ENCODE results near the gene ACSF3. TPM values are rescaled to one million over a fixed set of nuclear protein-coding genes. Genes with fewer than 3 reads are reported as not detected.

Gene ACSF3
- total RNA-seq, 1 donor from 2014 or later = 14.5 TPM

DNA sequence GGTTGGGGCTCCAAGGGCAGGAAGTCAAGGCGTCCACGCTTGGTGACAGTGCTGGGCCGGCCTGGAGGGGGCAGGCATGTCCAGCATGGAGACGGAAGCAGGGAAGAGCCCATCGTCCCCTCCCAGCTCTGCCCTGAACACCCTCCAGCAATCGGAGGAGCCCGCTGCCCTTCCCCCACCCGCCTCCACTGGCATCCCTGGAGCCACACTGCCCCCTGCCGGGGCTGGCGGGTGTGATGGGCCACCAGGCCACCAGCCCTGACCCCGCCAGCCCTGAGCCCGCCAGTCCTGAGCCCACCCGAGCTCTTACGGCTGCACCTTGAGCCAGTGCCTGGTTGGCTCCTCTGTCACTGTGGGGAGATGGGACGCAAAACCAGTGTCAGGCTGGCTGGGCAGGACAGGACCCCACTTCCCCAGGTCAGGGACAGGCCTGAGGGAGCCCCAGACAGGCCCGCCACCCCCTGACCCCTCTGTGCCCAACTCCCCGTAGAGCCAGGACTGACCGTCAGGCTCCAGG lies 73.8 kb downstream of the ACSF3 start:
- TF ChIP-seq, protein P1, sequence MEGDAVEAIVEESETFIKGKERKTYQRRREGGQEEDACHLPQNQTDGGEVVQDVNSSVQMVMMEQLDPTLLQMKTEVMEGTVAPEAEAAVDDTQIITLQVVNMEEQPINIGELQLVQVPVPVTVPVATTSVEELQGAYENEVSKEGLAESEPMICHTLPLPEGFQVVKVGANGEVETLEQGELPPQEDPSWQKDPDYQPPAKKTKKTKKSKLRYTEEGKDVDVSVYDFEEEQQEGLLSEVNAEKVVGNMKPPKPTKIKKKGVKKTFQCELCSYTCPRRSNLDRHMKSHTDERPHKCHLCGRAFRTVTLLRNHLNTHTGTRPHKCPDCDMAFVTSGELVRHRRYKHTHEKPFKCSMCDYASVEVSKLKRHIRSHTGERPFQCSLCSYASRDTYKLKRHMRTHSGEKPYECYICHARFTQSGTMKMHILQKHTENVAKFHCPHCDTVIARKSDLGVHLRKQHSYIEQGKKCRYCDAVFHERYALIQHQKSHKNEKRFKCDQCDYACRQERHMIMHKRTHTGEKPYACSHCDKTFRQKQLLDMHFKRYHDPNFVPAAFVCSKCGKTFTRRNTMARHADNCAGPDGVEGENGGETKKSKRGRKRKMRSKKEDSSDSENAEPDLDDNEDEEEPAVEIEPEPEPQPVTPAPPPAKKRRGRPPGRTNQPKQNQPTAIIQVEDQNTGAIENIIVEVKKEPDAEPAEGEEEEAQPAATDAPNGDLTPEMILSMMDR (IDR thresholded peaks at IDR 0.05) = peak; percentile 87
- no peak for TF ChIP-seq EZH2 (IDR thresholded peaks at IDR 0.05)
- no peak for TF ChIP-seq EZH2phosphoT487 (IDR thresholded peaks at IDR 0.05)
- DNase-seq (ENCODE audit: low spot score) = peak; percentile 97
- Histone ChIP-seq H3K36me3 (no peaks in the 10 kb centered on the region), H3K9me3 (ENCODE audit: low read depth) (no peaks in the 10 kb centered on the region), H3K27ac (no peak overlapping the region), H3K79me2 (ENCODE audit: low read depth) (no peaks in the 10 kb centered on the region), H3K4me1 (peaks cover 18% of the 10 kb centered on the region), H3K27me3 (peaks cover 41% of the 10 kb centered on the region), H3K9ac (no peak overlapping the region), H2AFZ (replicated peaks) (peak overlapping the region; percentile 34), H4K20me1 (ENCODE audit: low read depth) (peaks cover 15% of the 10 kb centered on the region), H3F3A (ENCODE audit: low read depth) (peaks cover 3% of the 10 kb centered on the region), H3K4me3 (no peak overlapping the region), H3K4me2 (no peak overlapping the region)
- Mint-ChIP-seq H3K9me3 (no peaks in the 10 kb centered on the region), H3K27ac (no peak overlapping the region), H3K4me3 (no peak overlapping the region), H3K27me3 (ENCODE audit: insufficient read depth, low read depth) (peaks cover 12% of the 10 kb centered on the region), H3K4me1 (peaks cover 25% of the 10 kb centered on the region), H3K36me3 (no peaks in the 10 kb centered on the region)

DNA sequence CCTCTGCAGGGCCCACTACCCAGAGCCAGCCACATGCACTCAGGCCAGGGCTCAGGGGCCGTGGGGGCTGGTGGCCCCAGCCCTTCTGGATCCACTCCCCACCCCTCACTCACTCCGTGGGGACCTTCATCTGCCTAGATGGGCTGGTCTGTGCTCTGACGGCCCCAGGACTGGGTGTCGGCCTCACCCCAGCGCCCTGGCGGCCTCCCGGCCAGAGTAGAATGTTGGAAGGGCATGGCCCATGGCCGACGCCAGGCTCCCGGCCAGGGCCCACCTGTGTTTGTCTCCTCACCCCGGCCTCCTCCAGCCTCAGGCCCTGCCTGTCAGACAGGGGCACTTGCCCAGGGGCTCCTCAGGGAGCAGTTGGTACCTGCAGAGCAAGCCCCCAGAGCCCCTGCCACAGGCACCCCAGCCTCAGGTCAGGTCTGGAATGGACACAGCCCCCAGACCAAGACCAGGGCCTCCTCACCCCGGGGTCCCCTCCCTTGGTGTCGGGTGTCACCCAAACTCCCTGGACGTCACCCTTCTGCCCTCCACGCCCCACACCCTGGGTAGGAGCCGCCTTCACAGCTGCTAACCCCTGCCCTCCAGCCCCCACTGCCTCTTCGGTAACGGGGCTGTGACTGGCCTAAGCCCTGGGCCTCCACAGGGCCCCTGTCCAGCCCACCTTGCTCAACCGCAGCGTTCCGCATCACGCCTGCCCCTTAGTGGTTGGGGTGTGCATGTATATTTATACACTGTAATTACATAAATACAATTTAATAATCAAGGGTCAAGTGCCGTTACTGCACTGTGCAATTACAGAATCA lies 74.9 kb downstream of the ACSF3 start:
- H3K4me2 ChIP-seq = no peak overlapping the region
- no peak overlapping the region for H3K4me3 ChIP-seq
- H3F3A ChIP-seq (ENCODE audit: low read depth) = peaks cover 3% of the 10 kb centered on the region
- peak overlapping the region; percentile 74 for H3K27ac Mint-ChIP-seq
- peaks cover 27% of the 10 kb centered on the region for H3K4me1 ChIP-seq
- H3K9ac ChIP-seq = no peak overlapping the region
- H3K4me1 Mint-ChIP-seq = peaks cover 26% of the 10 kb centered on the region
- H4K20me1 ChIP-seq (ENCODE audit: low read depth) = peaks cover 24% of the 10 kb centered on the region
- peaks cover 12% of the 10 kb centered on the region for H3K27me3 Mint-ChIP-seq (ENCODE audit: insufficient read depth, low read depth)
- H3K9me3 Mint-ChIP-seq = no peaks in the 10 kb centered on the region
- DNase-seq (ENCODE audit: low spot score) = no peak
- no peaks in the 10 kb centered on the region for H3K36me3 Mint-ChIP-seq
- H3K27me3 ChIP-seq = peaks cover 49% of the 10 kb centered on the region
- H3K9me3 ChIP-seq (ENCODE audit: low read depth) = no peaks in the 10 kb centered on the region
- H3K36me3 ChIP-seq = no peaks in the 10 kb centered on the region
- H3K4me3 Mint-ChIP-seq = no peak overlapping the region
- H3K79me2 ChIP-seq (ENCODE audit: low read depth) = no peaks in the 10 kb centered on the region
- no peak overlapping the region for H2AFZ ChIP-seq (replicated peaks)
- no peak for TF ChIP-seq EZH2 (IDR thresholded peaks at IDR 0.05)
- TF ChIP-seq, protein P1 (IDR thresholded peaks at IDR 0.05) = no peak
- H3K27ac ChIP-seq = no peak overlapping the region

GRCh38 chr16:89169778-89170177 lies 76.1 kb downstream of the ACSF3 start:
- Mint-ChIP-seq H3K9me3 (no peaks in the 10 kb centered on the region), H3K4me3 (no peak overlapping the region), H3K4me1 (peaks cover 17% of the 10 kb centered on the region), H3K27ac (no peak overlapping the region), H3K36me3 (no peaks in the 10 kb centered on the region), H3K27me3 (ENCODE audit: insufficient read depth, low read depth) (peaks cover 14% of the 10 kb centered on the region)
- Histone ChIP-seq H3K4me1 (peaks cover 23% of the 10 kb centered on the region), H3K36me3 (no peaks in the 10 kb centered on the region), H3K27me3 (peaks cover 49% of the 10 kb centered on the region), H3K9me3 (ENCODE audit: low read depth) (no peaks in the 10 kb centered on the region), H2AFZ (replicated peaks) (no peak overlapping the region), H4K20me1 (ENCODE audit: low read depth) (peaks cover 24% of the 10 kb centered on the region), H3K4me2 (no peak overlapping the region), H3K9ac (no peak overlapping the region), H3F3A (ENCODE audit: low read depth) (no peaks in the 10 kb centered on the region), H3K4me3 (no peak overlapping the region), H3K79me2 (ENCODE audit: low read depth) (no peaks in the 10 kb centered on the region), H3K27ac (no peak overlapping the region)
- TF ChIP-seq, protein P1 (IDR thresholded peaks at IDR 0.05) = no peak
- TF ChIP-seq EZH2phosphoT487 (IDR thresholded peaks at IDR 0.05) = no peak
- TF ChIP-seq EZH2 (IDR thresholded peaks at IDR 0.05) = no peak
- DNase-seq (ENCODE audit: low spot score) = no peak

Data from neural progenitor cell (in vitro differentiated cells).